ENCODE data around the gene CFAP299.

The CFAP299 gene

DNA sequence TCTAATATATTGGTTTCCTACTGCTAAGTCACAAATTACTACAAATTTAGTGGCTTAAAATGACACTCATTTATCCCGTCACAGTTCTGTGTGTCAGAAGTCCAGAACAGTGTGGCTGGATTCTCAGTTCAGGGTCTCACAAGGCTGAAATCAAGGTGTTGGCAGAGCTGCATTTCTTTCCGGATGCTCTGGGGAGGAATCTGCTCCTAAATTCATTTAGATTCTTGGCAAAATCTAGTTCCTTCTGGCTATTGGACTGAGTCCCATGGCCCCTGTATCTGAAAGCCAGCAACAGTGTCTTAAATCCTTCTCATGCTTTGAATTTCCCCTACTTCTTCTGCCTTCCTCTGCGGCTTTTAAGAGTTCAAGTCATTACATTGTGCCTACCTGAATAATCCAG, 591.9 kb downstream of the CFAP299 start:
- Histone ChIP-seq H3K4me1 (ENCODE audit: low read length) (peaks cover 22% of the 10 kb centered on the region), H4K20me1 (ENCODE audit: insufficient read depth, low read length) (no peaks in the 10 kb centered on the region), H3K4me3 (ENCODE audit: low read length) (no peak overlapping the region), H3K9me3 (ENCODE audit: insufficient read depth, low read length) (no peaks in the 10 kb centered on the region), H3K27me3 (ENCODE audit: low read depth, low read length) (no peaks in the 10 kb centered on the region), H3K36me3 (replicated peaks; ENCODE audit: low read depth, low read length) (no peaks in the 10 kb centered on the region), H3K4me2 (ENCODE audit: low read length) (no peak overlapping the region), H3K79me2 (ENCODE audit: low read length) (no peaks in the 10 kb centered on the region), H2AFZ (ENCODE audit: low read depth, low read length) (no peak overlapping the region), H3K27ac (ENCODE audit: low read length) (no peak overlapping the region), H3K9ac (ENCODE audit: low read length) (no peak overlapping the region)
- no peak for TF ChIP-seq EZH2phosphoT487 (IDR thresholded peaks at IDR 0.05; ENCODE audit: low read depth)
- TF ChIP-seq, protein P1, sequence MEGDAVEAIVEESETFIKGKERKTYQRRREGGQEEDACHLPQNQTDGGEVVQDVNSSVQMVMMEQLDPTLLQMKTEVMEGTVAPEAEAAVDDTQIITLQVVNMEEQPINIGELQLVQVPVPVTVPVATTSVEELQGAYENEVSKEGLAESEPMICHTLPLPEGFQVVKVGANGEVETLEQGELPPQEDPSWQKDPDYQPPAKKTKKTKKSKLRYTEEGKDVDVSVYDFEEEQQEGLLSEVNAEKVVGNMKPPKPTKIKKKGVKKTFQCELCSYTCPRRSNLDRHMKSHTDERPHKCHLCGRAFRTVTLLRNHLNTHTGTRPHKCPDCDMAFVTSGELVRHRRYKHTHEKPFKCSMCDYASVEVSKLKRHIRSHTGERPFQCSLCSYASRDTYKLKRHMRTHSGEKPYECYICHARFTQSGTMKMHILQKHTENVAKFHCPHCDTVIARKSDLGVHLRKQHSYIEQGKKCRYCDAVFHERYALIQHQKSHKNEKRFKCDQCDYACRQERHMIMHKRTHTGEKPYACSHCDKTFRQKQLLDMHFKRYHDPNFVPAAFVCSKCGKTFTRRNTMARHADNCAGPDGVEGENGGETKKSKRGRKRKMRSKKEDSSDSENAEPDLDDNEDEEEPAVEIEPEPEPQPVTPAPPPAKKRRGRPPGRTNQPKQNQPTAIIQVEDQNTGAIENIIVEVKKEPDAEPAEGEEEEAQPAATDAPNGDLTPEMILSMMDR (IDR thresholded peaks at IDR 0.05; ENCODE audit: low read depth, low read length), result no peak

DNA sequence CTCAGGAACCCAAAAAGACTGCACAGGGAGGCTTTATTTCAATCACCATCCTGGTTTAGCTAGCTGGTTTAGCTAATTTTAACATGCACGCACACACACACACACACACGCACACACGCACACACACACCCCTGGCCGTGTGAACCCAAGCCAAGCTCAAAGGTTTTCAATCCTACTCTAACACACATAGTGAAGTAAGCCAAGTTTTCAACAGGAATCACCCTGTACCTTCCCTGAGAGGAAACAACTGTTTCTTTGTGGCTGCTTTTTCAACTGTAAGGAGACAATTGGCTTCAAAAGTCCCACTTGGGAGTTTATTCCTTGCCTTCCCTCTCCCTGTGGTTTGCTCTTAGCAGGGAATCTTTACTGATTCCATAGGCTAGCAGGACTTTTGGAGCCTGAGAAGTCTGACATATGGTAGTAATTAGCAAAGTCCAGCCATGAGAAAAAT, 596.1 kb downstream of the CFAP299 start:
- TF ChIP-seq, protein P1 (IDR thresholded peaks at IDR 0.05; ENCODE audit: low read depth, low read length), result no peak
- no peak for TF ChIP-seq EZH2phosphoT487 (IDR thresholded peaks at IDR 0.05; ENCODE audit: low read depth)
- Histone ChIP-seq H3K27me3 (ENCODE audit: low read depth, low read length) (no peaks in the 10 kb centered on the region), H3K4me3 (ENCODE audit: low read length) (no peak overlapping the region), H4K20me1 (ENCODE audit: insufficient read depth, low read length) (no peaks in the 10 kb centered on the region), H3K27ac (ENCODE audit: low read length) (no peak overlapping the region), H2AFZ (ENCODE audit: low read depth, low read length) (no peak overlapping the region), H3K36me3 (replicated peaks; ENCODE audit: low read depth, low read length) (no peaks in the 10 kb centered on the region), H3K79me2 (ENCODE audit: low read length) (no peaks in the 10 kb centered on the region), H3K4me2 (ENCODE audit: low read length) (no peak overlapping the region), H3K4me1 (ENCODE audit: low read length) (peaks cover 4% of the 10 kb centered on the region; the same call in 1 of the 2 replicates), H3K9ac (ENCODE audit: low read length) (no peak overlapping the region), H3K9me3 (ENCODE audit: insufficient read depth, low read length) (no peaks in the 10 kb centered on the region)

DNA sequence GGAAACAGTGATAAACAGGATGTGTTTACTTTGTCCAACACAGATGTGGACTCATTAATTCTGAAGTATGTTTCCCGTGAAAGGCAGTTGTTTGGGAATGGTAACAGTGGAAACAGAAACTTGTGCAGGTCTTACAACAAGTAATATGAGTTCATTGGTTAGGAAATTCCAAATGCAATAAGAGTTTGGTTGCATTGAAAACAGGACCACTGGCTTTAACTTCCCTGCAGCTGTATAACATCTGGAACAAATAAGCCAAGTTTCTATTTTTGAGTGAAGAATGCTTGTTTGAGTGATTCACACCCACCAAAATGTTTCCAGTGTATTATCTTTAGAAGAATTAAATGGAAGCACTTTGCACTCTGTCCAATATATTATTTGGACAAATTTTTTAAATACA, 612.6 kb downstream of the CFAP299 start:
- no peaks in the 10 kb centered on the region for H3K27me3 ChIP-seq (ENCODE audit: low read depth, low read length)
- H3K27ac ChIP-seq (ENCODE audit: low read length), result no peak overlapping the region
- no peaks in the 10 kb centered on the region for H3K9me3 ChIP-seq (ENCODE audit: insufficient read depth, low read length)
- no peaks in the 10 kb centered on the region for H3K36me3 ChIP-seq (replicated peaks; ENCODE audit: low read depth, low read length)
- TF ChIP-seq, protein P1 (IDR thresholded peaks at IDR 0.05; ENCODE audit: low read depth, low read length), result no peak
- TF ChIP-seq EZH2phosphoT487 (IDR thresholded peaks at IDR 0.05; ENCODE audit: low read depth), result no peak
- no peaks in the 10 kb centered on the region for H3K79me2 ChIP-seq (ENCODE audit: low read length)
- no peak overlapping the region for H3K9ac ChIP-seq (ENCODE audit: low read length)
- no peaks in the 10 kb centered on the region for H4K20me1 ChIP-seq (ENCODE audit: insufficient read depth, low read length)
- H3K4me1 ChIP-seq (ENCODE audit: low read length), result peaks cover 18% of the 10 kb centered on the region
- no peak overlapping the region for H2AFZ ChIP-seq (ENCODE audit: low read depth, low read length)
- no peak overlapping the region for H3K4me3 ChIP-seq (ENCODE audit: low read length)
- H3K4me2 ChIP-seq (ENCODE audit: low read length), result no peak overlapping the region

DNA sequence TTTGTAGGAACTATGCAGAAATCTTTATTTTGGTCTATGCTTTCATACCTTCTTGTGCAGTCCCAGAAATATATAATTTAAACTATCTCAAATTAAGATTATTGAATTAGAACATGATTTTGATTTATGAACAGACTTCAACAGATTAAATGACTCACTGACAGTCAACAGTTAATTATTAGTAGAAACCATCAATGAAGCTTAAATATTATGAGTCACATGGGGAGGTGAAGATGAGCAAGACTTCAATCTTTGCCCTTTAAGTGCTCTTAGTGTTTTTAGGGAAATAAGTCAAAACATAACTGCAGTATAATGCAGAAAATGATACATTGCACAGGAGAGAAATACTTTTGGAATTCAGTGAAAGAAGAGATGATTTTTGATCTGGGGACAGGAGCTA, 613.5 kb downstream of the CFAP299 start:
- H3K79me2 ChIP-seq (ENCODE audit: low read length), result no peaks in the 10 kb centered on the region
- no peaks in the 10 kb centered on the region for H4K20me1 ChIP-seq (ENCODE audit: insufficient read depth, low read length)
- peaks cover 18% of the 10 kb centered on the region for H3K4me1 ChIP-seq (ENCODE audit: low read length)
- H3K9me3 ChIP-seq (ENCODE audit: insufficient read depth, low read length), result no peaks in the 10 kb centered on the region
- no peaks in the 10 kb centered on the region for H3K36me3 ChIP-seq (replicated peaks; ENCODE audit: low read depth, low read length)
- no peak overlapping the region for H3K9ac ChIP-seq (ENCODE audit: low read length)
- no peak overlapping the region for H3K4me3 ChIP-seq (ENCODE audit: low read length)
- H3K27me3 ChIP-seq (ENCODE audit: low read depth, low read length), result no peaks in the 10 kb centered on the region
- no peak overlapping the region for H2AFZ ChIP-seq (ENCODE audit: low read depth, low read length)
- peak overlapping the region; percentile 41 for H3K4me2 ChIP-seq (ENCODE audit: low read length)
- TF ChIP-seq, protein P1 (IDR thresholded peaks at IDR 0.05; ENCODE audit: low read depth, low read length), result no peak
- TF ChIP-seq EZH2phosphoT487 (IDR thresholded peaks at IDR 0.05; ENCODE audit: low read depth), result no peak
- H3K27ac ChIP-seq (ENCODE audit: low read length), result no peak overlapping the region

Data from OCI-LY3 (cell line).